Urinary bladder (tissue), 4 donors: ENCODE results near the gene CCDC6. TPM values are rescaled to one million over a fixed set of nuclear protein-coding genes. Genes with fewer than 3 reads are reported as not detected.

ENCODE experiments used
- DNase-seq: peaks from one replicate; pipeline ENCODE4 v3.0.0-alpha.2; 2015; ENCODE audit errors: extremely low spot score
- H3K27ac ChIP-seq: one replicate; pipeline ENCODE4 v1.5.1; 2013; ENCODE audit warnings: low read depth, mild to moderate bottlenecking, moderate library complexity
- H3K36me3 ChIP-seq: one replicate; pipeline ENCODE4 v1.6.1; 2013; ENCODE audit warnings: mild to moderate bottlenecking, moderate library complexity; ENCODE audit not compliant: insufficient read depth
- H3K4me1 ChIP-seq: one replicate; pipeline ENCODE4 v1.6.1; 2013; ENCODE audit warnings: mild to moderate bottlenecking, moderate library complexity; ENCODE audit not compliant: insufficient read depth
- H3K4me3 ChIP-seq: one replicate; pipeline ENCODE4 v1.5.1; 2013; ENCODE audit warnings: low read depth, low read length
- WGBS: extraction: QIAGEN DNeasy Blood & Tissue Kit; methylation state at CpG from one replicate; pipeline ENCODE4 v1.1.7; 2013; 5-methylcytosine and 5-hydroxymethylcytosine counted together
- polyA plus RNA-seq: library from polyadenylated mRNA; stranded (reverse); fragments of 200-250 nt; gene quantifications from one replicate; pipeline ENCODE4 v1.2.3, GENCODE V29; 2013
- total RNA-seq: library from RNA; depleted of rRNA; stranded (reverse); fragments of >200 nt; gene quantifications from one replicate; pipeline ENCODE4 v1.2.3, GENCODE V29; 2014
- donor health status: healthy with polysubstance abuse.
- donor health status: healthy.

CCDC6 gene
- total and polyA plus RNA-seq, 2 donors = 22.8 to 58.2 TPM

DNA sequence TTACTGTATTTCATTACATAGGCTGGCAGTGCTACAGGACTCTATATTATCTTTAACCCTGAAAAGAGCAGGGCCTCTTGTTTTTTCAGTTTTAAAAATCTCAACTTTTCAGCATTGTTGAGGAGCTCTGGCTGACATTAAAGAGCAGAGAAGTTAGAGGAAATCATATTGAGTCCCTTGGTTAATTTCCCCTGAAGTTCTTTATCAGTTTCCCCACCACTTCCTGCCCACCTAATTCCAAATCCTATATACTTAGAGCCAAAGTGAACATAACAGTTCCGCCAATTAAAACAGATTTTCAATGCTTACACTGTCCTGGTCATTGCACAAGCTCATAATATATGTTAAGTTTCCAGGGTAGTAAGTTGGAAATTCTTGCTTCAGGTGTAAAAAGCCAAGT is 87.1 kb downstream of the CCDC6 start:
- Histone ChIP-seq H3K27ac (no peak overlapping the region), H3K4me3 (no peak overlapping the region), H3K36me3 (peaks cover 1% of the 10 kb centered on the region), H3K4me1 (no peaks in the 10 kb centered on the region)
- DNase-seq = no peak
- WGBS = 91% methylated on average over 1 of the region's 1 CpG

DNA sequence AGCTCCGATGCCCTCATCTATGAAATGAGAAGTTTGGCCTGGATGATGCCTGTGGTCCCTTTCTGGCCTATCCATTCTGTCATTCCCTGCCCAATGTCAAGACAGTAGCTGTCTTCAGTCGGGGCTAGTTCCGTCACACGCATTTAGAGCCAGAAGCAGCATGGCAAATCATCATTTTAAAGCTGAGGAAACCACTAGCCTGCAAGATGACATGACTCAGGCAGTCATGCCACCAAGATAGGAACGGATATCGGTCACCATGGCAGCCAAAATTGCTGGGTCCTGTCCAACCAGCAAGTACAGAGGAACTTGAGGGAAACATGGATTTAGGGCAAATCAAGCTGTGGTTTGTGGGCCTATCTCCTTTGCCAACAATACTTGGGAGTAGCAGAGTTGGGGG is 88.6 kb downstream of the CCDC6 start:
- Histone ChIP-seq H3K36me3 (peaks cover 1% of the 10 kb centered on the region), H3K4me3 (no peak overlapping the region), H3K27ac (no peak overlapping the region), H3K4me1 (no peaks in the 10 kb centered on the region)
- WGBS = 88% methylated on average over 6 of the region's 6 CpGs
- no peak for DNase-seq

- WGBS = 75% methylated on average over 3 of the region's 3 CpGs
- Histone ChIP-seq H3K4me3 (no peak overlapping the region), H3K4me1 (no peaks in the 10 kb centered on the region), H3K36me3 (peaks cover 1% of the 10 kb centered on the region), H3K27ac (no peak overlapping the region)
- DNase-seq = no peak
Measured at GRCh38 chr10:59814878-59815277, 91.5 kb downstream of the CCDC6 start.

DNA sequence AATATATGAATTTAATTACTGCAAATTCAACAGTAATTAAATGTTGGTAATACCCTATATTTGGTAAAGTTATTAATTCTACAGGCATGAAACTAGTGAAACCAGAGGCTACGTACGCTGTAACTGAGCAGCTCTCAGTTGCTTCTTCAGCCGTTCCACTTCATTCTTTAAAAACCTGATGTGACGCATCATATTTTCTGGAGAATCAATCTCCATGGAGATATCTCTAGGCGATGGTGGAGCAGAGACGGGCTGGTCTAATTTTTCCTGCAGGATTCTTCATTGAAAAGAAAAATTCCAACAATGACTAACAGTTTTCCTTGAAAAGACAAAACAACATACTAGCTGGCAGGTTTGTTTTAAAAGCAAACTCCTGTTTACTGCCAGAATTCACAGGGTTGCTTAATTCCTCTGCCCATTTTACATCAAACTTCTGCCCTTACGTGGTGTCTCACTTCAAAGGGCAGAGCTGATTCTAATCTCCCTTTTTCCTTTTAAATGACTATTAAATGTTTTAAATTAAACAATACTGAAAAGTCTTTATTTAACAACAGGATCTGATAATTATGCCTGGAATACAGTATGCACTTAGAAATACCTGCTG is 93.7 kb downstream of the CCDC6 start:
- no peak overlapping the region for H3K4me3 ChIP-seq
- H3K27ac ChIP-seq = no peak overlapping the region
- H3K4me1 ChIP-seq = no peaks in the 10 kb centered on the region
- DNase-seq = no peak
- peaks cover 1% of the 10 kb centered on the region for H3K36me3 ChIP-seq
- 86% methylated on average over 7 of the region's 7 CpGs for WGBS

- no peak overlapping the region for H3K27ac ChIP-seq
Measured at GRCh38 chr10:59809644-59809974, 96.7 kb downstream of the CCDC6 start.

DNA sequence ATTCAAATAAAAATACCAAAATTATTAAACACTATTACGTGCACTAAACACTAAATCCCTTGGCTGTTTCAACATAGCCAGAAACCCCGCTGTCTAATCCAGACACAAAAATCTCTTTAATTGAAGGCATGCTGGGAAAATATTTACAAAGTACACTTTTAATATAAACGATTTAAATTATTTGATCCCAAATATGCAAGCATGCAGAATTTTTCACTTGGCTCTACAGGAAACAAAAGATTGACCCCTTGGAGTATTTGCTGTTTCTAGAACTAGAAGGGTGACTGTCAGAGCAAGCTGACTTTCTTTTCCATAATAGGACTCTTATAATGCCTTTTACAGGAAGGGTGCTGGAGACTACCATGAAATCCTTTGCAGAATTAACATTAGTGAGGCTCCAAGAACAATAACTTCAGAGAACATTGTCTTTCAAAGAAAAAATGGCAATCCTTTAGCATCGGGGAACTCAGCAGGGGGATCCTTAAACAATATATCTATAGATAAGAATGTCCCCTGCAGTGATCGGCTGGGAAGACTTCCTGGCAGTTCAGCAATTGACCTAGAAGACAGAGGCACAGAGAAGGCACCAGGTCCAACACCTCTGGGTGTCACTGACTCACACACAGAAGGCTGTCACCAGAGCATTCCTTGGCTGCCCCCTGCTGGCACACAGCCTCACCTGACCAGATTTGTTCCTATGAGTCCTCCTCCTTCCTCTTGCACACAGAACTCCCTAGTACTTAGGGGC is 97.3 kb downstream of the CCDC6 start:
- Histone ChIP-seq H3K4me1 (no peaks in the 10 kb centered on the region), H3K4me3 (no peak overlapping the region), H3K36me3 (peaks cover 2% of the 10 kb centered on the region), H3K27ac (no peak overlapping the region)
- 36% methylated on average over 5 of the region's 5 CpGs for WGBS
- DNase-seq = no peak

More at GRCh38 chr10:59809644-59809974, 96.7 kb downstream of the CCDC6 start:
- WGBS = 96% methylated on average over 2 of the region's 2 CpGs
- no peak overlapping the region for H3K4me3 ChIP-seq
- H3K4me1 ChIP-seq = no peaks in the 10 kb centered on the region
- no peaks in the 10 kb centered on the region for H3K36me3 ChIP-seq
- DNase-seq = no peak

- no peaks in the 10 kb centered on the region for H3K4me1 ChIP-seq
- 91% methylated on average over 9 of the region's 9 CpGs for WGBS
- H3K27ac ChIP-seq = no peak overlapping the region
- peaks cover 2% of the 10 kb centered on the region for H3K36me3 ChIP-seq
- no peak for DNase-seq
- no peak overlapping the region for H3K4me3 ChIP-seq
Measured at GRCh38 chr10:59807629-59808620, 98.4 kb downstream of the CCDC6 start.

- H3K4me3 ChIP-seq = no peak overlapping the region
- H3K36me3 ChIP-seq = peaks cover 2% of the 10 kb centered on the region
- no peak overlapping the region for H3K27ac ChIP-seq
- no peak for DNase-seq
- no peaks in the 10 kb centered on the region for H3K4me1 ChIP-seq
- WGBS = 84% methylated on average over 6 of the region's 6 CpGs
Measured at GRCh38 chr10:59805014-59805413, 101.3 kb downstream of the CCDC6 start.

GRCh38 chr10:59804220-59804619 is 102.1 kb downstream of the CCDC6 start:
- DNase-seq = no peak
- no peak overlapping the region for H3K4me3 ChIP-seq
- H3K27ac ChIP-seq = no peak overlapping the region
- H3K4me1 ChIP-seq = no peaks in the 10 kb centered on the region
- WGBS = 93% methylated on average over 4 of the region's 4 CpGs
- H3K36me3 ChIP-seq = peaks cover 2% of the 10 kb centered on the region

DNA sequence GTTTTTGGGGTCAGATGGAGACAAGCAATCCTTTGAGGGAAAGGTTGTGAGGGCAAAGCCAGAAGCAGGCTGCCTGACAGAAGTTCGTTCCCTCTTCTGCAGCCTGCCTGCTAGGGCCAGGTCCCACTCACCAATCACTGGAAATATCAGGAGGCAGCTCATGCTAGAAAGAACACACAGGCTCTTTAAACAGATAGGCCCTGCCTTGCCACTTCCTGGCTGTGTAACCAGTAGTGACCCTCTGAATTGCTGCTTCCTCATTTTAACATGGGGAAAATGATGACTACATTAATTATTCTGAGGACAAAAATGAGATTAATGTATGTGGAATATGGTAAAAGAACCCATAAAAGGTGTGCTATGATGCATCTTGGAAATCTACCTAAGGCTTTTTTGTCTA is 102.6 kb downstream of the CCDC6 start:
- H3K36me3 ChIP-seq = peaks cover 2% of the 10 kb centered on the region
- H3K4me3 ChIP-seq = no peak overlapping the region
- no peaks in the 10 kb centered on the region for H3K4me1 ChIP-seq
- no peak for DNase-seq
- no peak overlapping the region for H3K27ac ChIP-seq
- 67% methylated on average over 1 of the region's 1 CpG for WGBS

- H3K36me3 ChIP-seq = peaks cover 5% of the 10 kb centered on the region
- no peak for DNase-seq
- no peaks in the 10 kb centered on the region for H3K4me1 ChIP-seq
- no peak overlapping the region for H3K27ac ChIP-seq
- WGBS = 93% methylated on average over 2 of the region's 2 CpGs
- no peak overlapping the region for H3K4me3 ChIP-seq
Measured at GRCh38 chr10:59801171-59801570, 105.2 kb downstream of the CCDC6 start.

DNA sequence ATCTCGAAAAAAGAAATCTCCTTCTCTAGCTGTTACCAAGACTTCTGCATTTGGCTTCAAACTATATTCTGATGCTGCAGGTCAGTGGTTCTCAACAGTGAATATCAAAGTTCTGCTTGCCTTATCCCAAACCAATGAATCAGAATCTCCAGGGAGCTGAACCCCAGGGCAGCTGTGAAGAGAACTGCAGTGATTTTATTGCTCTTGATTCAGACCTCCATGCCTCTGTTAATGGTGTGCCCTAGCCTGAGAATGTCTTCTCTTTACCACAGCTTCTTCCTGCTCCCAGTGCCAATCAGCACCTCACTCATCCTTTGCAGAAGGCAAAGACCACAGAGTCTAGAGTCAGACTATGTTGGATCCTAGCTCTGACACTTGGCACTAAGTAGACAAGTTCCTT is 106.9 kb downstream of the CCDC6 start:
- peaks cover 3% of the 10 kb centered on the region for H3K36me3 ChIP-seq

GRCh38 chr10:59793919-59794318 is 112.4 kb downstream of the CCDC6 start:
- Histone ChIP-seq H3K36me3 (peaks cover 7% of the 10 kb centered on the region), H3K4me3 (no peak overlapping the region), H3K4me1 (no peaks in the 10 kb centered on the region), H3K27ac (no peak overlapping the region)
- 65% methylated on average over 2 of the region's 2 CpGs for WGBS
- DNase-seq = no peak

More for the DNA sequence above, 106.9 kb downstream of the CCDC6 start:
- Histone ChIP-seq H3K4me1 (no peaks in the 10 kb centered on the region), H3K27ac (no peak overlapping the region), H3K4me3 (no peak overlapping the region)
- 98% methylated on average over 1 of the region's 1 CpG for WGBS
- DNase-seq = no peak
